ENCODE measurements around the gene KREMEN1. TPM values are rescaled to one million over a fixed set of nuclear protein-coding genes. Genes with fewer than 3 reads are reported as not detected.

The KREMEN1 gene
- polyA plus RNA-seq, 1 of the 3 experiments (the other 2 are of a cell fraction): 10.0 TPM

DNA sequence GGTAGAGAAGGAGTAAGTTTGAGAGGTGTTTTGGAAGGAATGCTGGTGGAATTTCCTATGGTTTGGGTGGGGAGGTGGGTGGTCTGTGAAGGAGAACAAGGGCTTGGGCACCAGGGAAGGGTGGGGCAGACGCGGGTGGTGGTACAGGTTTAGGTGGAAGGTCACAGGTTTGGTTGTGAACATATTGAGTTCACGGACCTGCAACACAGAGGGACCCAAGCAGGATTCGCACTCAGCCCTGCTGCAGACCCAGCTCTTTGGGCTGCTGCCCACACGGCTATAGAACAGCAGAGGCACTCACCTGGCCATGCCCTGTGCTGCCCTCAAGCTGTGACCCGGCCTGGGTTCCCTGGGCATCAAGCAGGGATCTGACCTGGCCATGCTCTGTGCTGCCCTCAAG, 99.4 kb downstream of the KREMEN1 start:
- Histone ChIP-seq H2AFZ (ENCODE audit: low read depth) (no peak overlapping the region), H4K20me1 (ENCODE audit: insufficient read depth) (no peaks in the 10 kb centered on the region), H3K9me3 (peaks cover 9% of the 10 kb centered on the region; the same call in 1 of the 2 replicates), H3K27me3 (ENCODE audit: insufficient read depth) (no peaks in the 10 kb centered on the region), H3K4me1 (ENCODE audit: control insufficient read depth in 1 of 2, insufficient read depth in 2 of 2, low read depth in 1 of 2, low read length in 1 of 2) (no peaks in the 10 kb centered on the region), H3K4me2 (no peak overlapping the region), H3K27ac (ENCODE audit: low read depth in 2 of 2, low read length in 1 of 2) (no peak overlapping the region), H3K9me2 (no peaks in the 10 kb centered on the region), H3K9ac (no peak overlapping the region), H3K4me3 (ENCODE audit: low read depth in 2 of 2, low read length in 1 of 2) (no peak overlapping the region), H3K36me3 (replicated peaks in 1 of 2; ENCODE audit: control insufficient read depth in 1 of 2, insufficient read depth in 2 of 2, low read length in 1 of 2) (no peaks in the 10 kb centered on the region), H3K79me2 (ENCODE audit: insufficient read depth) (no peaks in the 10 kb centered on the region), H3F3A (replicated peaks; ENCODE audit: insufficient read depth) (no peaks in the 10 kb centered on the region)
- POLR2A ChIA-PET: no interaction called here
- WGBS (ENCODE audit: low lambda C conversion rate): 64% methylated on average over 4 of the region's 6 CpGs
- no peak for DNase-seq
- CTCF ChIA-PET: no interaction called here
- TF ChIP-seq REST (IDR thresholded peaks at IDR 0.05; ENCODE audit: low read depth, low read length) (no peak), RCOR1 (IDR thresholded peaks at IDR 0.05; ENCODE audit: low read length) (no peak)

GRCh38 chr22:29175312-29175835, 102.5 kb downstream of the KREMEN1 start:
- Histone ChIP-seq H2AFZ (ENCODE audit: low read depth) (no peak overlapping the region), H3K9me3 (peaks cover 9% of the 10 kb centered on the region; the same call in 1 of the 2 replicates), H3K9me2 (no peaks in the 10 kb centered on the region), H3K4me1 (ENCODE audit: control insufficient read depth in 1 of 2, insufficient read depth in 2 of 2, low read depth in 1 of 2, low read length in 1 of 2) (no peaks in the 10 kb centered on the region), H3K4me2 (no peak overlapping the region), H3K27ac (ENCODE audit: low read depth in 2 of 2, low read length in 1 of 2) (no peak overlapping the region), H3K36me3 (replicated peaks in 1 of 2; ENCODE audit: control insufficient read depth in 1 of 2, insufficient read depth in 2 of 2, low read length in 1 of 2) (no peaks in the 10 kb centered on the region), H4K20me1 (ENCODE audit: insufficient read depth) (no peaks in the 10 kb centered on the region), H3F3A (replicated peaks; ENCODE audit: insufficient read depth) (no peaks in the 10 kb centered on the region), H3K79me2 (ENCODE audit: insufficient read depth) (no peaks in the 10 kb centered on the region), H3K27me3 (ENCODE audit: insufficient read depth) (no peaks in the 10 kb centered on the region), H3K9ac (no peak overlapping the region), H3K4me3 (ENCODE audit: low read depth in 2 of 2, low read length in 1 of 2) (no peak overlapping the region)
- no peak for TF ChIP-seq FOSL2 (IDR thresholded peaks at IDR 0.05; ENCODE audit: borderline replicate concordance, low read depth)
- TF ChIP-seq SMC3 (IDR thresholded peaks at IDR 0.05; ENCODE audit: low read depth, low read length): no peak
- no peak for TF ChIP-seq CHD2 (IDR thresholded peaks at IDR 0.05; ENCODE audit: low read length, partially characterized antibody)
- no peak for TF ChIP-seq IRF3 (IDR thresholded peaks at IDR 0.05; ENCODE audit: low read depth, low read length)
- TF ChIP-seq PBX3 (IDR thresholded peaks at IDR 0.05): no peak
- TF ChIP-seq MEF2A (IDR thresholded peaks at IDR 0.05; ENCODE audit: borderline replicate concordance, low read depth): no peak
- TF ChIP-seq GABPA (IDR thresholded peaks at IDR 0.05; ENCODE audit: low read depth): no peak
- TF ChIP-seq SIN3A (IDR thresholded peaks at IDR 0.05; ENCODE audit: borderline replicate concordance, low read depth, low read length): no peak
- TF ChIP-seq, protein P1, sequence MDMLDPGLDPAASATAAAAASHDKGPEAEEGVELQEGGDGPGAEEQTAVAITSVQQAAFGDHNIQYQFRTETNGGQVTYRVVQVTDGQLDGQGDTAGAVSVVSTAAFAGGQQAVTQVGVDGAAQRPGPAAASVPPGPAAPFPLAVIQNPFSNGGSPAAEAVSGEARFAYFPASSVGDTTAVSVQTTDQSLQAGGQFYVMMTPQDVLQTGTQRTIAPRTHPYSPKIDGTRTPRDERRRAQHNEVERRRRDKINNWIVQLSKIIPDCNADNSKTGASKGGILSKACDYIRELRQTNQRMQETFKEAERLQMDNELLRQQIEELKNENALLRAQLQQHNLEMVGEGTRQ (IDR thresholded peaks at IDR 0.05; ENCODE audit: borderline replicate concordance, low read depth, low read length): no peak
- TF ChIP-seq RCOR1 (IDR thresholded peaks at IDR 0.05; ENCODE audit: low read length): no peak
- no peak for TF ChIP-seq FOXJ3 (CRISPR knock-in tag; IDR thresholded peaks at IDR 0.05)
- TF ChIP-seq TEAD4 (IDR thresholded peaks at IDR 0.05; ENCODE audit: borderline replicate concordance, insufficient read depth): no peak
- TF ChIP-seq TAF1 (IDR thresholded peaks at IDR 0.05; ENCODE audit: borderline replicate concordance, low read depth, low read length): no peak
- TF ChIP-seq NRF1 (IDR thresholded peaks at IDR 0.05; ENCODE audit: low read depth, low read length): no peak
- no peak for DNase-seq
- WGBS (ENCODE audit: low lambda C conversion rate): 19% methylated on average over 1 of the region's 1 CpG
- ChIA-PET POLR2A (no interaction called here), CTCF (interaction anchor here (2.7 kb wide), 1 partner anchor 21 kb away, joined by 10 read pairs; no protein-coding TSS in a partner anchor)
